ENCODE results near the gene DRG2.

GRCh38 chr17:18042983-18043382 is 44.8 kb upstream of the DRG2 start:
- TF ChIP-seq EP300 (IDR thresholded peaks at IDR 0.05) (no peak), KDM5A (IDR thresholded peaks at IDR 0.05) (no peak), POLR2A (IDR thresholded peaks at IDR 0.05; ENCODE audit: low read length) (no peak), CTCF (IDR thresholded peaks at IDR 0.05) (no peak), SREBF2 (IDR thresholded peaks at IDR 0.05) (no peak), PHF8 (IDR thresholded peaks at IDR 0.05; ENCODE audit: borderline replicate concordance, low read depth) (no peak)
